ENCODE data around the gene ULK3. TPM values are rescaled to one million over a fixed set of nuclear protein-coding genes. Genes with fewer than 3 reads are reported as not detected.

Gene ULK3
- total RNA-seq, 1 donor, result 17.3 TPM

DNA sequence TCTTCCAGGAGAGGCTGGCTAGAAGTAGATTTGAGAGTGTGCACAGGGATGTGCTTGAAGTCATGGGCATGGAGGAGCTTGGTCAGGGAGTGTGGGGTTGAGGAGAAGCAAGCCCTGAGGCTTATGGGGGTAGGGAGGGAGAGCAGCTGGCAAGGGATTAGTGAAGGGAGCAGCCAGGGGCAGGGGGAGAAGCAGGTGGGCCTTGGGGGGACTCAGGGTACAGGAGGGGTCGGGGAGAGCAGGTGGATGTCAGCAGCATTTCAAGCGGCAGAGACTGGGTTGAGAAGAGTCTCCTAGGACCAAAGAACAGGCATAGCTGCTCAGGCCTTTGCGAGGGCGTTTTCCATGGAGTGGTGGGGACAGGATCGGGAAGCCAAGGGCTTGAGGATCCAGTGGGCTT, 33.7 kb downstream of the ULK3 start:
- no peak for DNase-seq (ENCODE audit: low read depth)
- TF ChIP-seq, protein P1, sequence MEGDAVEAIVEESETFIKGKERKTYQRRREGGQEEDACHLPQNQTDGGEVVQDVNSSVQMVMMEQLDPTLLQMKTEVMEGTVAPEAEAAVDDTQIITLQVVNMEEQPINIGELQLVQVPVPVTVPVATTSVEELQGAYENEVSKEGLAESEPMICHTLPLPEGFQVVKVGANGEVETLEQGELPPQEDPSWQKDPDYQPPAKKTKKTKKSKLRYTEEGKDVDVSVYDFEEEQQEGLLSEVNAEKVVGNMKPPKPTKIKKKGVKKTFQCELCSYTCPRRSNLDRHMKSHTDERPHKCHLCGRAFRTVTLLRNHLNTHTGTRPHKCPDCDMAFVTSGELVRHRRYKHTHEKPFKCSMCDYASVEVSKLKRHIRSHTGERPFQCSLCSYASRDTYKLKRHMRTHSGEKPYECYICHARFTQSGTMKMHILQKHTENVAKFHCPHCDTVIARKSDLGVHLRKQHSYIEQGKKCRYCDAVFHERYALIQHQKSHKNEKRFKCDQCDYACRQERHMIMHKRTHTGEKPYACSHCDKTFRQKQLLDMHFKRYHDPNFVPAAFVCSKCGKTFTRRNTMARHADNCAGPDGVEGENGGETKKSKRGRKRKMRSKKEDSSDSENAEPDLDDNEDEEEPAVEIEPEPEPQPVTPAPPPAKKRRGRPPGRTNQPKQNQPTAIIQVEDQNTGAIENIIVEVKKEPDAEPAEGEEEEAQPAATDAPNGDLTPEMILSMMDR (IDR thresholded peaks at IDR 0.05; ENCODE audit: insufficient read depth, low read depth, low read length), result no peak
- no peak overlapping the region for H3K4me3 ChIP-seq (ENCODE audit: low read depth, low read length)

DNA sequence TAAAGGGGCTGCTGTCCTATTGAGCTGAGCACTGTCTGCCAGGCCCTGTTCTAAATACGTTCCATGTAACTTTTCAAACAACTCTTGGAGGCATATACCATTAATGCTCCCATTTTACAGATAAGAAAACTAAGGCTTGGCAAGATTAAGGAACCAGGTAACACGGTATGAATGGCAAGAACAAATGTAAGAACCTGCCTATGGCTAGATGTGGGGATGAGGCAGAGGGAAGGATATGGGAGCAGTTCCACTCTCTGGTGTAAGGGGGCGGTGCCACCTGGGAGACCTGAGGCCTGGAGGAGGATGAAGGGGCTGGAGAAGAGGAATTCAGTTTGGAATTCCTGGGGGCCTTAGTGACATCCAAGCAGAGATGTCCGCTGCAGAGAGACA, 34.1 kb downstream of the ULK3 start:
- DNase-seq (ENCODE audit: low read depth), result no peak
- H3K4me3 ChIP-seq (ENCODE audit: low read depth, low read length), result no peak overlapping the region
- TF ChIP-seq, protein P1 (IDR thresholded peaks at IDR 0.05; ENCODE audit: insufficient read depth, low read depth, low read length), result no peak

DNA sequence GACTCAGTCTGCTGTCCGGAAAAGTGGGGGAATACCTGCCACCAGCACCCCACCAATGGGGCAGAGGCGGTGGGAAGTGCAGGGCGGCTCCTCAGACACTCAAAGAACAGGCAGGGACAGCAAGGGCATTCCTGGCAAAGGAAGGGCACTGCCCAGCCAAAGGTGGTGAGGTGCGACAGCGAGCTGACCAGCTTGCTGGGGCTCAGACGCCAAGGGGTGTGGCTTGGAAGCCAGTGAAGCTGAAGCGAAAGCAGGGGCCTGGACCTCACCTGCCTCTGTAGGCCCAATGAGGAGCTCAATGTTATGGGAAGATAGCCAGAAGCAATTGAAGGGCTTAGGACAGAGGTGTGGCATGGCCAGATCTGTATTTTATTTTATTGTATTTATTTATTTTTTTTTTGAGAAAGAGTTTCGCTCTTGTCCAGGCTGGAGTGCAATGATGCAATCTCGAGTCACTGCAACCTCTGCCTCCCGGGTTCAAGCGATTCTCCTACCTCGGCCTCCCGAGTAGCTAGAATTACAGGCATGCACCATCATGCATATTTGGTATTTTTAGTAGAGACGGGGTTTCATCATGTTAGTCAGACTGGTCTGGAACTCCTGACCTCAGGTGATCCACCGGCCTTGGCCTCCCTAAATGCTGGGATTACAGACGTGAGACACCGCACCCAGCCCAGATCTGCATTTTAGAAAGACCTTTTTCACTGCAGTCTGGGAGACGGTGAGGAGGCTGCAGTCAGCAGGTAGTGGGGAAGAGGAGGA, 34.7 kb downstream of the ULK3 start:
- no peak overlapping the region for H3K4me3 ChIP-seq (ENCODE audit: low read depth, low read length)
- no peak for DNase-seq (ENCODE audit: low read depth)
- TF ChIP-seq, protein P1 (IDR thresholded peaks at IDR 0.05; ENCODE audit: insufficient read depth, low read depth, low read length), result no peak

DNA sequence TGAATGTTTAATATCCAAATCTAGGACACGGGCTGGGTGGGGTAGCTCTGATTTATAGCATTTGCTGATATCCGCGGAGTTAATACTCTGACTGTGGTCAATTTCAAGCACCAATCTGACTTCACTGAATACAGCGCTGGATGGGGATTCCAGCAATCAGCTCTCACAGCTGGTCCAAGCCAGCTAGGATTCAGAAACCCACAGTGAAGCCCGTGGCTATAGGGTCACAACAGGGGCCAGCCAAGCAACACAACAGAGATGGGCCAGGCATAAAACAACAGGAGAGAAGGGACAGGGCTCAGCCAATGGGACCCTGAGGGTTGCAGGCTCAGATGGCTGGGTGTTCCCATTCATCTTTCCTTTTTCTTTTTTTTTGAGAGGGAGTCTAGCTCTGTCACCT, 35.7 kb downstream of the ULK3 start:
- no peak overlapping the region for H3K4me3 ChIP-seq (ENCODE audit: low read depth, low read length)
- no peak for DNase-seq (ENCODE audit: low read depth)
- TF ChIP-seq, protein P1 (IDR thresholded peaks at IDR 0.05; ENCODE audit: insufficient read depth, low read depth, low read length), result no peak

DNA sequence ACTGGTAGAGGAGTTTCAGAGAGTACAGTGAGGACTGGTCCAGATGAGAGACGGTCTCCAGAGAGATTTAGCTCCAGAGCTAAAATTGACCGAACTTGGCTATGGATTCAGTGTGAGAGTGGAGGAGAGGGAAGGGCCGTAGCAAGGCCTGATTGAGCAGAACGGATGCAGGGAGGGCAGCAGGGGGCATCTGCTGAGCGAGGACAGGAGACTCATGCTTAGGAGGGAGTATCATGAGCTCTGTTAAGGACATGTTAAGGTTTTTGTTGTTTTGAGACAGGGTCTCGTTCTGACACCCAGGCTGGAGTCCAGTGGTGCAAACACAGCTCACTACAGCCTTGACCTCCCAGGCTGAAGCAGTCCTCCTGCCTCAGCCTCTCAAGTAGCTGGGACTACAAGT, 38.0 kb downstream of the ULK3 start:
- DNase-seq (ENCODE audit: low read depth), result no peak
- no peak overlapping the region for H3K4me3 ChIP-seq (ENCODE audit: low read depth, low read length)
- TF ChIP-seq, protein P1 (IDR thresholded peaks at IDR 0.05; ENCODE audit: insufficient read depth, low read depth, low read length), result no peak

DNA sequence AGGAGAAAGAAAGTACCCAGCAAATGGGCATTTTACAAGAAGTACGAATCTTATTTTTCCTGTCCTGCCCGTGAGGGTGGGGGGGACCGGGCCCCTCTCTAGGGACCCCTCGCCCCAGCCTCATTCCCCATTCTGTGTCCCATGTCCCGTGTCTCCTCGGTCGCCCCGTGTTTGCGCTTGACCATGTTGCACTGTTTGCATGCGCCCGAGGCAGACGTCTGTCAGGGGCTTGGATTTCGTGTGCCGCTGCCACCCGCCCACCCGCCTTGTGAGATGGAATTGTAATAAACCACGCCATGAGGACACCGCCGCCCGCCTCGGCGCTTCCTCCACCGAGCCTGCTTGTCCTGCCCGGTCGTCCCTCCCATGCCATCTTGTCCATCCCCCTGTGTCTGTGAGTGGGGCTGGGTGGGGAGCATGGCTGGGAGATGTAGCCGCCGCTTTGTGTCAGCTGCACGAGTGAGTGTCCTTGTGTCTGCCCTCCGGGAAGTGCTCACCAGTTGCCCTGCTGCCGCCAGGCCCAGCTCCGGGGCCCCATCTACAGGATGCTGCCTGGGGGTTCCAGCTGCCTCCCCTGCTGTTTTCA, 40.0 kb downstream of the ULK3 start:
- no peak for DNase-seq (ENCODE audit: low read depth)
- TF ChIP-seq, protein P1 (IDR thresholded peaks at IDR 0.05; ENCODE audit: insufficient read depth, low read depth, low read length), result no peak
- H3K4me3 ChIP-seq (ENCODE audit: low read depth, low read length), result no peak overlapping the region
